ENCODE measurements around the gene ARHGEF28. TPM values are rescaled to one million over a fixed set of nuclear protein-coding genes. Genes with fewer than 3 reads are reported as not detected.

ARHGEF28 gene
- total RNA-seq, 1 donor, result 26.2 TPM

DNA sequence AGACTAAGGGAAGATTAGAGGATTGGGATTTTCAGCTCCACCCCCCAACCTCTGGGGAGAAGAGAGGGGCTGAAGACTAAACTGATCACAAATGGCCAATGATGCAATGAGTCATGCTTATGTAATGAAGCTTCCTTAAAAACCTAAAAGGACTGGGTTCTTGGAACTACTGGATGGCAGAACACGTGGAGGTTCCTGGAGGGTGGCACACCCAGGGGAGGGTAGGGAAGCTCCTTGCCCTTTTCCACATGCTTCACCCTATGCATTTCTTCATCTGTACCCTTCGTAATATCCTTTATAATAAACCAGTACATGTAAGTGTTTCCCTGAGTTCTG is 48.6 kb downstream of the ARHGEF28 start:
- H3K4me3 ChIP-seq (ENCODE audit: low read depth, low read length), result no peak overlapping the region
- TF ChIP-seq, protein P1, sequence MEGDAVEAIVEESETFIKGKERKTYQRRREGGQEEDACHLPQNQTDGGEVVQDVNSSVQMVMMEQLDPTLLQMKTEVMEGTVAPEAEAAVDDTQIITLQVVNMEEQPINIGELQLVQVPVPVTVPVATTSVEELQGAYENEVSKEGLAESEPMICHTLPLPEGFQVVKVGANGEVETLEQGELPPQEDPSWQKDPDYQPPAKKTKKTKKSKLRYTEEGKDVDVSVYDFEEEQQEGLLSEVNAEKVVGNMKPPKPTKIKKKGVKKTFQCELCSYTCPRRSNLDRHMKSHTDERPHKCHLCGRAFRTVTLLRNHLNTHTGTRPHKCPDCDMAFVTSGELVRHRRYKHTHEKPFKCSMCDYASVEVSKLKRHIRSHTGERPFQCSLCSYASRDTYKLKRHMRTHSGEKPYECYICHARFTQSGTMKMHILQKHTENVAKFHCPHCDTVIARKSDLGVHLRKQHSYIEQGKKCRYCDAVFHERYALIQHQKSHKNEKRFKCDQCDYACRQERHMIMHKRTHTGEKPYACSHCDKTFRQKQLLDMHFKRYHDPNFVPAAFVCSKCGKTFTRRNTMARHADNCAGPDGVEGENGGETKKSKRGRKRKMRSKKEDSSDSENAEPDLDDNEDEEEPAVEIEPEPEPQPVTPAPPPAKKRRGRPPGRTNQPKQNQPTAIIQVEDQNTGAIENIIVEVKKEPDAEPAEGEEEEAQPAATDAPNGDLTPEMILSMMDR (IDR thresholded peaks at IDR 0.05; ENCODE audit: insufficient read depth, low read length), result no peak
- DNase-seq (ENCODE audit: low read depth), result peak; percentile 40

DNA sequence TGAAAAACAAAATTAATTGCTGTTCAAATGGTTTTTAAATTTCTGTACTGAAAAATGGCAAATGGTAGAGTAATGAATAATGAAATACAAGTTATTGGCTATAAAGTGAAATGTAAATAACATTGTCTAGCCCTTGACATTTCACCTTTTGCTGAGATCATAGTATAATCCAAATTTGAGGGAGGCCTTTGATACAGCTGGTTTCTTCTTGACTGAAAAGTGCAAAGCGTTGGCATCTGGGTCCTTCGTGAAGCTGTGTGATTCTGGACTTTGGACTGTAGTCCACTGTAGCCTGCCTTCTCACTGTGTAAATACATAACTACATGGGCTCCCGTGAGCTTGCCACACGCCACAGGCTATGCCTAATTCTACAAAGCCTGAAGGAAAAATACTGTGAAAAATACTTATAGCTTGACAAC is 52.3 kb downstream of the ARHGEF28 start:
- H3K4me3 ChIP-seq (ENCODE audit: low read depth, low read length), result no peak overlapping the region
- DNase-seq (ENCODE audit: low read depth), result no peak
- TF ChIP-seq, protein P1 (IDR thresholded peaks at IDR 0.05; ENCODE audit: insufficient read depth, low read length), result no peak

DNA sequence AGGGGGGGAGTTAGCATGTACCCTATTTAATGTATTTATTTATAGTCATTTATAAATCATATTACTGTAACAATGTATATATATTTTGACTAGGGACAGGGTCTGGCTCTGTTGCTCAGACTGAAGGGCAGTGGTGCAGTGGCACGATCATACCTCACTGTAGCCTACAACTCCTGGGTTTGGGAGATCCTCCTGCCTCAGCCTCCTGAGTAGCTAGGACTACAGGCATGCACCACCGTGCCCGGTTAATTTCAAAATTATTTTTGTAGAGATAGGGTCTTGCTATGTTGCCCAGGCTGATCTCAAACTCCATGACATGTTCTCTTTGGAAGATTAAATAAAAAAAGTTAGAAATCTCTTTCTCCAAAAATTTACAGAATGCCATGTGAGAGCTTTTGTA is 52.8 kb downstream of the ARHGEF28 start:
- DNase-seq (ENCODE audit: low read depth), result no peak
- TF ChIP-seq, protein P1 (IDR thresholded peaks at IDR 0.05; ENCODE audit: insufficient read depth, low read length), result no peak
- H3K4me3 ChIP-seq (ENCODE audit: low read depth, low read length), result no peak overlapping the region

DNA sequence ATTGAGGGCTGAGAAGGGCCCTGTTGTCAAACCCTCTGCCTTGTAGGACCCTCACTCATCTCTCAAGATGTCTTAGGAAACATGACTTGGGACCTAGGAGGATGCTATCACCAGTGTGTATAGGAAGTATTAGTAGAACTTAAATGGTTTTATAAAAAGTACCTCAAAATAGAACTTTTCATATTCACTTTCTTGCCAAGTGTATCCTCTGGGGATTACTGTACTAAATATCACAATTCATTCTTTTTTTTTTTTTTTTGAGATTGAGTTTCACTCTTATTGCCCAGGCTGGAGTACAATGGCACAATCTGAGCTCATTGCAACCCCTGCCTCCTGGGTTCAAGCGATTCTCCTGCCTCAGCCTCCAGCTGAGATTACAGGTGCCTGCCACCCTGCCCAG is 56.2 kb downstream of the ARHGEF28 start:
- H3K4me3 ChIP-seq (ENCODE audit: low read depth, low read length), result no peak overlapping the region
- DNase-seq (ENCODE audit: low read depth), result peak; percentile 79
- TF ChIP-seq, protein P1 (IDR thresholded peaks at IDR 0.05; ENCODE audit: insufficient read depth, low read length), result no peak

DNA sequence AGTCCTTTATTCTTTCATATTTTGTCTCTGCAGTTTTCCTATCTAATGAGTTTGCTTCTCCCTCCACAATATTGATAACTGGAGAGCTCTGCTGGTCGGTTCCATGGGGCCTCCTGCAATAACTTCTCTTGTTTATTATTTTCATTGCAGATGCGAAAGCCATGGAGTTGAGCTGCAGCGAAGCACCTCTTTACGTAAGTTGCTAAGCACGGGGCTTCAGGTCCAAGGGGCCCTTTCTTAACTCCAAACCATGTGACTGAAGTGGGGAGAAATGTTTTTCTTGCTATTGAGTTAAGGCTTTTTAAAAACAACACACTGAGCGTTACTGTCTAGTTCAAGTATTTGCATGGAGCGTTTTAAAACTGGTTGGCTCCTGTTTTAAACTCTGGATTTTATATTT is 58.7 kb downstream of the ARHGEF28 start:
- no peak for DNase-seq (ENCODE audit: low read depth)
- H3K4me3 ChIP-seq (ENCODE audit: low read depth, low read length), result no peak overlapping the region
- TF ChIP-seq, protein P1 (IDR thresholded peaks at IDR 0.05; ENCODE audit: insufficient read depth, low read length), result no peak

DNA sequence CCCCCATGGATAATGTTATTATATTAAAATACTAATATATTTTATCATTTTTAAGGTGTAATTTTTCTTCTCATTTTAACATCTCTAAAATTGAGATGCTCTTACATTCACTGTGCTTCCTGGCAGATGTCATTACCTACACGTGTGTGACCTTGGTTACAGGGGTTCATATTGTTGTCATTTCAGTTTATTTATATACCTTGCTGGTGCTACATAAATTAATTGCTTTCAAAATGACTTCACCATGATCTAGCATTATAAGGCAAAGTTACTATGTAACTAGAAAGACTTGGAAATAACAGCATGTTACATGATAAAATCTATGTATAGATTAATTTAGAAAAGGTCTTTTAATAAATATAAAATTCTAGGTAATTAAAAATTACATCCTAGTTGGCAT is 60.9 kb downstream of the ARHGEF28 start:
- no peak overlapping the region for H3K4me3 ChIP-seq (ENCODE audit: low read depth, low read length)
- DNase-seq (ENCODE audit: low read depth), result no peak
- TF ChIP-seq, protein P1 (IDR thresholded peaks at IDR 0.05; ENCODE audit: insufficient read depth, low read length), result no peak

DNA sequence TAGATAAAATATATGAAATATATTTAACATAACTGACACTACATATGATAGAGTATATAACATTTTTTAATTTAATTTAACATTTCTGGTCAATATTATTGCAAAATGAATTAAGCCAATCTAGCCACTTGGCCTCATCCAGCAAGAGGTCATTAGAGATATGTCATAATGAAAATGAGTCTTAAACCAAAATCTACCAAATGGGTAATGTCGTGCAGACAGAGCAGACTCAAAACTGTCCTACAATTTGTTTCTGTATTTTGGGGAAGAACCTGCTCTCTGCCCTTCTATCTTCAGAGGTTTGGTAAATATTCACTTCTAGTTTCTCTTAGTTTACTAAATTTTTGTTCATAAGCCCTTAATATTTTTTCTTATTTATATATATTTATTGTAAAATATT is 61.4 kb downstream of the ARHGEF28 start:
- TF ChIP-seq, protein P1 (IDR thresholded peaks at IDR 0.05; ENCODE audit: insufficient read depth, low read length), result no peak
- no peak overlapping the region for H3K4me3 ChIP-seq (ENCODE audit: low read depth, low read length)
- DNase-seq (ENCODE audit: low read depth), result no peak
